CD4-positive, alpha-beta memory T cell (primary cell): ENCODE measurements around the gene CYTH4. TPM values are rescaled to one million over a fixed set of nuclear protein-coding genes. Genes with fewer than 3 reads are reported as not detected.

ENCODE experiments used
- CTCF ChIA-PET: fragments of 350-600 bp; sonication (Branson Sonifier 250); formaldehyde crosslinking; loops from one replicate; lab custom pipeline; 2021; ENCODE audit warnings: inconsistent platforms; ENCODE audit not compliant: partially characterized antibody; lab: Charles Lee
- POLR2A ChIA-PET: fragments of 350-600 bp; sonication (Branson Sonifier 250); formaldehyde crosslinking; loops from one replicate; lab custom pipeline; 2021; ENCODE audit not compliant: partially characterized antibody; lab: Charles Lee
- DNase-seq, 5 donors: peaks; one replicate each; pipeline versions ENCODE4 v3.0.0 to v3.0.0-alpha.2; 2020 to 2022; ENCODE audit warnings: mixed read lengths in 1 of 5
- H3K27ac ChIP-seq: one replicate; pipeline ENCODE4 v1.7.0; 2013; ENCODE audit warnings: low read depth, low read length
- H3K27me3 ChIP-seq: 2 replicates; pipeline ENCODE4 v1.7.0; 2013; ENCODE audit warnings: mild to moderate bottlenecking, low read length, moderate library complexity; ENCODE audit not compliant: insufficient read depth
- H3K36me3 ChIP-seq: 2 replicates; pipeline ENCODE4 v1.7.0; 2013; ENCODE audit warnings: mild to moderate bottlenecking, low read length, moderate library complexity; ENCODE audit not compliant: insufficient read depth
- H3K4me1 ChIP-seq: 2 replicates; pipeline ENCODE4 v1.7.0; 2013; ENCODE audit warnings: mild to moderate bottlenecking, low read length, moderate library complexity; ENCODE audit not compliant: insufficient read depth
- H3K4me3 ChIP-seq, 2 donors: one replicate each; pipeline ENCODE4 v1.7.0; 2013; ENCODE audit warnings: low read length in 2 of 2, mild to moderate bottlenecking in 1 of 2
- H3K9me3 ChIP-seq, 2 donors: one replicate each; pipeline ENCODE4 v1.7.0; 2013; ENCODE audit warnings: low read length in 2 of 2, control low read depth in 1 of 2; ENCODE audit not compliant: control insufficient read depth in 1 of 2
- H3K27ac Mint-ChIP-seq, 7 donors: one replicate each; pipeline ENCODE4 v1.8.0; 2020 to 2021; ENCODE audit warnings: mixed read lengths in 7 of 7, mild to moderate bottlenecking in 6 of 7, inconsistent platforms in 3 of 7, moderate library complexity in 3 of 7
- H3K27me3 Mint-ChIP-seq, 2 donors: one replicate each; pipeline ENCODE4 v1.8.0; 2020 to 2021; ENCODE audit warnings: mixed read lengths in 2 of 2
- H3K36me3 Mint-ChIP-seq, 2 donors: one replicate each; pipeline ENCODE4 v1.8.0; 2020 to 2021; ENCODE audit warnings: mixed read lengths in 2 of 2, inconsistent platforms in 1 of 2, mild to moderate bottlenecking in 1 of 2
- H3K4me1 Mint-ChIP-seq, 4 donors: one replicate each; pipeline ENCODE4 v1.8.0; 2020 to 2021; ENCODE audit warnings: mixed read lengths in 4 of 4, mild to moderate bottlenecking in 1 of 4
- H3K4me3 Mint-ChIP-seq, 8 donors: one replicate each; pipeline ENCODE4 v1.8.0; 2020 to 2021; ENCODE audit warnings: mixed read lengths in 8 of 8, mild to moderate bottlenecking in 7 of 8, moderate library complexity in 6 of 8, inconsistent platforms in 3 of 8
- H3K9me3 Mint-ChIP-seq, 8 donors: one replicate each; pipeline ENCODE4 v1.8.0; 2020 to 2021; ENCODE audit warnings: mixed read lengths in 8 of 8, mild to moderate bottlenecking in 5 of 8, inconsistent platforms in 3 of 8, moderate library complexity in 1 of 8
- intact Hi-C: fragments of 100-400 bp; cut with micrococcal nuclease; formaldehyde crosslinking; loops from one replicate; pipeline ENCODE4 v1.15.1; 2023
- polyA plus RNA-seq, 2 donors: library from polyadenylated mRNA; unstranded; fragments of 300-500 nt; fragmentation: Illumina TruSeq; gene quantifications; one replicate each; pipeline ENCODE4 v1.2.3, GENCODE V29; 2021
- total RNA-seq, 2 experiments: library from RNA; stranded (reverse); gene quantifications; one replicate each; pipeline ENCODE4 v1.2.3, GENCODE V29; 2021

The CYTH4 gene
- total and polyA plus RNA-seq, 4 experiments from 2014 or later: 39.4 to 177 (median 113) TPM

DNA sequence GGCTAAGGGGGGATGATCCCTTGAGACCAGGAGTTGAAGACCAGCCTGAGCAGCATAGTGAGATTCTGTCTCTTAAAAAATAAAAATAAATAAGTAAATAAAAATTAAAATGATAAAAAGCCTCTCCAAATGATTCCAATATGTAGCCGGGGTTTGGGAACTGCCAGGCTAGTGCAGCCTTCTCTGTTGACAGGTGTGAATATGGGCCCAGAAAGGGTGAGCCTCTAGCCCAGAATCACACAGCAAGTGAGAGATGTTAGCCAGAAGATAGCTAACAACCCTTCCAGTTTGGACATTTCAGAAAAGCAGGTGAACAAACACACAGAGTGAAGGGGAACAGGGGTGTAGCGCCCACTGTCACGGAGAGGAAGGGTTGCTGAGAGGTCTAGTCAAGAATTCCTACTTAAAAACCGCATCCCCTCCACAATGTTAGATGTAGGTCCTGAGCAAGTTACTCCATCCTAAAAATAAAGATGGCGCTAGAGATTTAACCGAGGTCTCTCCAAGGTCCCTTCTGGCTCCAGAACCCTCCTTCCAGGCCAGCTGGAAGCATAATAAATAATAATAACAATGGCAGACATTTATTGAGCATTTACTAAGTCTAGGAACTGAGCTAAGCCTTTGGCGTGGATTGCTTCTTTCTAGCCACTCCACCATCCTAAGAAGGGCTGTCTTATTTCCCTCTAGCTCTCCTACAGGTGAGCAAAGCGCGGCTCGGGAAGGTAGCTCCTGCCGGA, 51.6 kb downstream of the CYTH4 start:
- Histone ChIP-seq H3K9me3 (no peaks in the 10 kb centered on the region), H3K36me3 (no peaks in the 10 kb centered on the region), H3K4me3 (no peak overlapping the region), H3K4me1 (peaks cover 11% of the 10 kb centered on the region), H3K27me3 (peaks cover 18% of the 10 kb centered on the region), H3K27ac (no peak overlapping the region)
- H3K4me1 Mint-ChIP-seq: peaks cover 3 to 16% (median 5%) of the 10 kb centered on the region in 4 donors
- H3K27ac Mint-ChIP-seq: no peak overlapping the region
- peak overlapping the region in 6 of 8 donors; percentile 34 to 62 (median 40) for H3K4me3 Mint-ChIP-seq
- intact Hi-C loops: loop anchor here (10.0 kb wide), 1 partner anchor 51 kb away; no protein-coding TSS in a partner anchor
- H3K9me3 Mint-ChIP-seq: no peaks in the 10 kb centered on the region
- ChIA-PET CTCF (interaction anchor here (0.8 to 2.5 kb wide), 6 partner anchors 16 to 233 kb away, joined by 3 to 7 read pairs (median 5); no protein-coding TSS in a partner anchor), POLR2A (interaction anchor here (1.5 kb wide), 1 partner anchor 10 kb away, joined by 3 read pairs; no protein-coding TSS in a partner anchor)
- peaks cover 26 to 54% of the 10 kb centered on the region in 2 donors for H3K27me3 Mint-ChIP-seq
- DNase-seq: no peak
- no peaks in the 10 kb centered on the region for H3K36me3 Mint-ChIP-seq

DNA sequence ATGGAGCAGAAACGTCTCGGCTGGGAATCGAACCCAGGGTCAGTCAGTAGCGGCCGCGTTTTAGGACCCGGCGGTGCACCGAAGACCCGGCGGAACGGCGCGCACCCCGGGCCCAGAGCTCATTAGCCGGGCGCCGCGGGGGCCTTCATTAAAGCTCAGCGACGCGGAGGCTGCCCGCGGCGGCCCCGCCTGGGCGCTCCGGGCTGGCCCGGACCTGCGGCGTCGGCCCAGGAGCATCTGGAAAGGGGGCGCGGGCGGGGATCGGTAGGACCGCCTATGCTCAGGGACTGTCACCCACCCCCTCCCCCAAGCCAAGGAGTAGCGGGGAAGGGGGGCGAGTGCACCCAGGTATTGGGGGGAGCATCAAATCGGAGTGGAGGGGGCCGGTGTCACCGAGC, 52.2 kb downstream of the CYTH4 start:
- no peaks in the 10 kb centered on the region for H3K36me3 ChIP-seq
- no peak for DNase-seq
- Mint-ChIP-seq H3K4me1 (peaks cover 3 to 16% (median 5%) of the 10 kb centered on the region in 4 donors), H3K27me3 (peaks cover 28 to 52% of the 10 kb centered on the region in 2 donors), H3K36me3 (no peaks in the 10 kb centered on the region), H3K4me3 (peak overlapping the region in 4 of 8 donors; percentile 34 to 62 (median 52)), H3K9me3 (no peaks in the 10 kb centered on the region), H3K27ac (no peak overlapping the region)
- H3K27ac ChIP-seq: no peak overlapping the region
- peaks cover 11% of the 10 kb centered on the region for H3K4me1 ChIP-seq
- no peaks in the 10 kb centered on the region for H3K9me3 ChIP-seq
- no peak overlapping the region for H3K4me3 ChIP-seq
- ChIA-PET CTCF (interaction anchor here (0.8 to 2.5 kb wide), 6 partner anchors 16 to 233 kb away, joined by 3 to 7 read pairs (median 5); no protein-coding TSS in a partner anchor), POLR2A (interaction anchor here (1.5 kb wide), 1 partner anchor 11 kb away, joined by 3 read pairs; no protein-coding TSS in a partner anchor)
- intact Hi-C loops: loop anchor here (10.0 kb wide), 1 partner anchor 50 kb away; no protein-coding TSS in a partner anchor
- peaks cover 18% of the 10 kb centered on the region for H3K27me3 ChIP-seq

GRCh38 chr22:37334859-37335805, 52.8 kb downstream of the CYTH4 start:
- Mint-ChIP-seq H3K27me3 (peaks cover 27 to 51% of the 10 kb centered on the region in 2 donors), H3K36me3 (no peaks in the 10 kb centered on the region), H3K27ac (no peak overlapping the region), H3K4me3 (peak overlapping the region in 1 of 8 donors; percentile 41), H3K4me1 (peaks cover 3 to 16% (median 5%) of the 10 kb centered on the region in 4 donors), H3K9me3 (no peaks in the 10 kb centered on the region)
- Histone ChIP-seq H3K27me3 (peaks cover 18% of the 10 kb centered on the region), H3K4me3 (no peak overlapping the region), H3K36me3 (no peaks in the 10 kb centered on the region), H3K9me3 (no peaks in the 10 kb centered on the region), H3K4me1 (peaks cover 11% of the 10 kb centered on the region), H3K27ac (no peak overlapping the region)
- POLR2A ChIA-PET: no interaction called here
- intact Hi-C loops: loop anchor here (10.0 kb wide), 1 partner anchor 50 kb away; no protein-coding TSS in a partner anchor
- CTCF ChIA-PET: interaction anchor here (0.8 to 1.0 kb wide), 2 partner anchors 17 to 19 kb away, joined by 3 to 6 read pairs; no protein-coding TSS in a partner anchor
- no peak for DNase-seq

- Mint-ChIP-seq H3K36me3 (no peaks in the 10 kb centered on the region), H3K4me1 (peaks cover 3 to 16% (median 5%) of the 10 kb centered on the region in 4 donors), H3K27ac (no peak overlapping the region), H3K27me3 (peaks cover 26 to 46% of the 10 kb centered on the region in 2 donors), H3K9me3 (no peaks in the 10 kb centered on the region), H3K4me3 (no peak overlapping the region)
- Histone ChIP-seq H3K27ac (no peak overlapping the region), H3K4me3 (no peak overlapping the region), H3K4me1 (peaks cover 11% of the 10 kb centered on the region), H3K27me3 (peaks cover 18% of the 10 kb centered on the region), H3K36me3 (no peaks in the 10 kb centered on the region), H3K9me3 (no peaks in the 10 kb centered on the region)
- no peak for DNase-seq
- POLR2A ChIA-PET: no interaction called here
- intact Hi-C loops: loop anchor here (10.0 kb wide), 1 partner anchor 49 kb away; no protein-coding TSS in a partner anchor
- CTCF ChIA-PET: no interaction called here
These were observed 53.5 kb downstream of the CYTH4 start for GRCh38 chr22:37335806-37336199.

- H3K36me3 Mint-ChIP-seq: no peaks in the 10 kb centered on the region
- H3K9me3 Mint-ChIP-seq: no peaks in the 10 kb centered on the region
- no peak overlapping the region for H3K4me3 Mint-ChIP-seq
These were observed 54.3 kb downstream of the CYTH4 start for GRCh38 chr22:37336579-37336978.

DNA sequence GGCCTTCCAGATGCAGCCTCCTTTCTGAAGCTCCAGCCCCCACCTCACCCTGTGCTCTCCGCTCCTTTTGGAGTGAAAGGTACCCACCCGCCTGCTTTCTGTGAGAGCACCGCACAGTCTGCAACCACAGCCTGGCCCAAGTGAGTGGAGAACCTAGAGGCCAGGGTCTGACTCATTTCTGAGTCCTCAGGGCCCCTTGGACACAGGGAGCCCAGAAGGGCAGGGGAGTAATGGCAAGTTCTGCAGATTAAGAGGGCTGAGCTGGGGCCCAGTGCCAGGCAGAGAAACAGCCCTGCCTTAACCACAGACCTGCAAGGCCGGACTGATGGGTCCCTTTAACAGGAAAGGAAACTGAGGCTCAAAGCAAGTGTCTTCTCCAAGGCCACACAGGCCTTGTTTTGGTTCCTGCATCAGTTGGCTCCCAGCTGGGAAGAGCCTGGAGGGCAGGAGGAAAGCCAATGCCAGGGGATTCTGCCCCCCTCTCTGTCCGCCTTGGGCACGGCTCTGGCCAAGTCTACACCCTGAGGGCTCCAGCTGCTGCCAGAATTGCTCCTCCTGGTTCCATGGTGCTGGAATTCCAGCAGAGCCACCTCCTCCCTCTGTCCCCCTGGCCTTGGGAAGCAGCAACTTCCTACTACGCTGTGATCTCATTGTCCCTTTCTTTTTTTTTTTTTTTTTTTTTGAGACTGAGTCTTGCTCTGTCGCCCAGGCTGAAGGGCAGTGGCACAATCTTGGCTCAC, 55.1 kb downstream of the CYTH4 start:
- intact Hi-C loops: loop anchor here (10.0 kb wide), 1 partner anchor 47 kb away; no protein-coding TSS in a partner anchor
- H3K9me3 Mint-ChIP-seq: no peaks in the 10 kb centered on the region
- peaks cover 18 to 37% of the 10 kb centered on the region in 2 donors for H3K27me3 Mint-ChIP-seq
- DNase-seq: no peak
- peaks cover 3 to 16% (median 5%) of the 10 kb centered on the region in 4 donors for H3K4me1 Mint-ChIP-seq
- Histone ChIP-seq H3K27me3 (peaks cover 18% of the 10 kb centered on the region), H3K9me3 (no peaks in the 10 kb centered on the region), H3K27ac (no peak overlapping the region), H3K4me3 (no peak overlapping the region), H3K36me3 (no peaks in the 10 kb centered on the region), H3K4me1 (peaks cover 11% of the 10 kb centered on the region)
- CTCF ChIA-PET: no interaction called here
- H3K36me3 Mint-ChIP-seq: no peaks in the 10 kb centered on the region
- H3K4me3 Mint-ChIP-seq: no peak overlapping the region
- POLR2A ChIA-PET: no interaction called here
- H3K27ac Mint-ChIP-seq: no peak overlapping the region

More at GRCh38 chr22:37336579-37336978, 54.3 kb downstream of the CYTH4 start:
- no peak overlapping the region for H3K27ac Mint-ChIP-seq
- peaks cover 3 to 16% (median 5%) of the 10 kb centered on the region in 4 donors for H3K4me1 Mint-ChIP-seq
- H3K36me3 ChIP-seq: no peaks in the 10 kb centered on the region
- H3K4me3 ChIP-seq: no peak overlapping the region
- no peaks in the 10 kb centered on the region for H3K9me3 ChIP-seq
- H3K27ac ChIP-seq: no peak overlapping the region
- H3K4me1 ChIP-seq: peaks cover 11% of the 10 kb centered on the region
- DNase-seq: no peak
- H3K27me3 ChIP-seq: peaks cover 18% of the 10 kb centered on the region
- intact Hi-C loops: loop anchor here (10.0 kb wide), 1 partner anchor 48 kb away; no protein-coding TSS in a partner anchor
- POLR2A ChIA-PET: no interaction called here
- H3K27me3 Mint-ChIP-seq: peaks cover 22 to 43% of the 10 kb centered on the region in 2 donors
- CTCF ChIA-PET: no interaction called here
